ENCODE measurements around the gene GABRQ.

Gene GABRQ

DNA sequence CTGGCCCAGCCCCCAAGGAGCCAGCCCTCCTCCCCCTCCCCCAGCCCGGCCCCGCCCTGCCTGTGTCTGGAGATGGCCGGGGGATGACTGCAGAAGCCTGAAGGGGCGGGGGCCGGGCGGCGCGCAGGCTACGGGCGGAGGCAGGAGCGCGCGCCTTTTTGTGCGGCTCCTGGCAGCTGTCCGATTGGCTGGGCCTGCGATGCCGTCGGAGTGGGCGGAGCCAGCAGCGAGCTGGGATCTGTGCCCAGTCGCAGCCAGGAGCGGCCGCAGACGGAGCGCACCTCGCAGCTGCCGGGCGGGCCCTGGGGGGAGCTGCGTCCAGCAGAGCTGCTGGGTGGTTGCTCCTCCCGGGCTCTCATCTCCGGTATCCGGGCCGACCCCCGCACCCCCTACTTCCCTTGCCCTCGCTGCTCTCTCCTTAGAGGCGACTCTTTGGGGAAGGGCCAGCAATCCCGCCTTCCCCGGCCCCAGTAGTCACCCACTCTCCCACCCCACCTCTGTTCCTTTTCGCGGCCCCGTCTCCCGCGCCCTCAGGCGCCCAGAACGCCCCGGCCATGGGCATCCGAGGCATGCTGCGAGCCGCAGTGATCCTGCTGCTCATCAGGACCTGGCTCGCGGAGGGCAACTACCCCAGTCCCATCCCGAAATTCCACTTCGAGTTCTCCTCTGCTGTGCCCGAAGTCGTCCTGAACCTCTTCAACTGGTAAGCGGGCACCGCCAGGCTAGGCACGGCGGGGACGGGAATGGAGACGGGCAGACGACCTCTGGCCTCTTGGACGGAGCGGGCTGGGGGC lies at the start of gene GABRQ:
GABRQ (plus strand) TSS at position 247 of the 794 bp plus-strand sequence; CDS start at position 555, 308 bp downstream.
- peak; percentile 70 for DNase-seq

DNA sequence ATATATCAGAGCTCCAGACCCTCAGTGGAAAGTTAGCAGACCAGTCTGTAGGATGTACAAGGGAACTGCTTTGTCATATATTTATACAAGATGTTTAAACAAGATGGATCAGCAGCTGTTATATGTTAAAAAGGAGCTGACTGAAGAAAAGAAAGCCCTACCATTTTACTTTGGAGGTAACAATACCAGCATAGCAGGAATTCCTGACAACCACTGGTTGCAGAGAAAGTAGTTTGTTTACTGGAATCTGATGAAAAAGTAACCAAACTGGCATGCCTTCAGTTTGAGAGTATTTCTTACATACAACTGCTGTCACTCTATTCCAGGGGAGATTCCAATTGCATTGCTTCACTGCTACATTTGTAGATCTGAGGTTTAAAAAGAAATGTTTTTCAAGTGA lies 49.5 kb upstream of the GABRQ start:
- no peak for DNase-seq

- DNase-seq = no peak
Measured at GRCh38 chrX:152600853-152601633, 36.7 kb upstream of the GABRQ start.

- DNase-seq = no peak
Measured at GRCh38 chrX:152601848-152602616, 35.7 kb upstream of the GABRQ start.

- DNase-seq = no peak
Measured at GRCh38 chrX:152614791-152615190, 22.9 kb upstream of the GABRQ start.

DNA sequence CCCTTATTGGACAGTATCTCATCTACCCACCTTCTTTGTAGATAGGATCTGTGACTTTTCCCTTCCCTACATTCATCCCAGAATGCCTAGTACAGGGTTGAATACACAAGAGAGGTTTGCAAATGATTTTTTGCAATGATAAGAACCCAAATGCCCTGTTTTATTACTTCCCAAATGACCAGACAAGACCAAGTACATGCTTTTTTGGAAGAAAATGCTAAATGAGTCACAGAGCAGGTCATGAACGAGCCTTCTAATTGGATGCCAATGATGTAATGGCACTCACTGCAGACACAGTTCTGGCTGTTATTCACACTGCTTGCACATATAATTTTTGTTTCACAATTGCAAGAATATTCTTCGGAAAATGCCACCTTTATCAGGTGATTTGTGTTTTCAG lies 17.8 kb upstream of the GABRQ start:
- no peak for DNase-seq

DNA sequence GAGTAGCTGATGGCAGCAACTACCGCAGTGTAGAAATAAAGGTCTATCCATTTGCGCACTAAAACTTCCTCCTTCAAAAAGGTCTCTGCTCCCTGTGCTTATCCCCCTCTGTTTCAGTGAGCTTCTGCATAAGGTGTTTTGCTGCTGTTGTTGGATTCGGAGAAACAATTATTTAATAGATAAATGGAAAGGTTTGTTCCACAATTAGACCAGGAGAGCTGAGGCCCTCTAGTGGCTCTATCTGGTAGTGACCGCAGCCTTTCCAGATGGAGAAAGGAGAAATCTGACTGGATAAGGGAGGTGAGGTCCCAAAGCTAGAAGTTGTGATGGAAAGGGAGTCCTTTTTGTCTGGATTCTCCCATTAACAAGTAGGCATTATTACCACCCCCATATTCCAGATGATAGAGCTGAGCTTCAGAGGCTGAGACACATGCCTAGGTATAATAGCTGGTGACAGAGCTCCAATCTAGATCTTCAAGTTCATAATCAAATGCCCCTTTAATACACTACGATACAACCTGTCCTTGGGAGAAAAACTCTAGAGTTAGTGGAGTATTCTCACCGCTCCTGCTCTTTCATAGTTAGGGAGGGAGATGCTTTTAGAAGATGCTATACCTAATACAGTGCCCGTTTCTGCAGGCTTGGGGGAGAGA lies 5.1 kb upstream of the GABRQ start:
- peak; percentile 27 for DNase-seq

DNA sequence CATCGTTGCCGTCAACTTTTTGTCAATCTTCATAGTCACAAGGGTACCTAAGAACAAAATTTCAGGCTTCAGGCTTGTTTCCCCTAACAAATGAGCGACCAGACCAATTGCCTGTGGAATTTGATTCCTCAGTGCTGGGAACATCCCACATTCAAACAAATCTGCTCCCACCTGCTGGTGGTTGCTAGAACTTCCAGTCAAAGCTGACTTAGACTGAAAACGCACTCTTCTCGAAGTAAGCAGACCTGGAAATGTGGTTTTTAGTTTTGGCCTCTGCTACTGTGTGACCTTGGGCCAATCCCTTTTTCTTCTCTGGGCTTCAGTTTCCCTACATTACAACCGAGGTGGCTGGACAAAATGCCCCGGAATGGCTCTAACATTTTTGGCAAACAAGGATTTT lies 1.8 kb upstream of the GABRQ start:
- DNase-seq = peak; percentile 49

GRCh38 chrX:152638443-152638904 lies 779 bp downstream of the GABRQ start:
- DNase-seq = no peak

GRCh38 chrX:152639426-152639825 lies 1.7 kb downstream of the GABRQ start:
- no peak for DNase-seq

DNA sequence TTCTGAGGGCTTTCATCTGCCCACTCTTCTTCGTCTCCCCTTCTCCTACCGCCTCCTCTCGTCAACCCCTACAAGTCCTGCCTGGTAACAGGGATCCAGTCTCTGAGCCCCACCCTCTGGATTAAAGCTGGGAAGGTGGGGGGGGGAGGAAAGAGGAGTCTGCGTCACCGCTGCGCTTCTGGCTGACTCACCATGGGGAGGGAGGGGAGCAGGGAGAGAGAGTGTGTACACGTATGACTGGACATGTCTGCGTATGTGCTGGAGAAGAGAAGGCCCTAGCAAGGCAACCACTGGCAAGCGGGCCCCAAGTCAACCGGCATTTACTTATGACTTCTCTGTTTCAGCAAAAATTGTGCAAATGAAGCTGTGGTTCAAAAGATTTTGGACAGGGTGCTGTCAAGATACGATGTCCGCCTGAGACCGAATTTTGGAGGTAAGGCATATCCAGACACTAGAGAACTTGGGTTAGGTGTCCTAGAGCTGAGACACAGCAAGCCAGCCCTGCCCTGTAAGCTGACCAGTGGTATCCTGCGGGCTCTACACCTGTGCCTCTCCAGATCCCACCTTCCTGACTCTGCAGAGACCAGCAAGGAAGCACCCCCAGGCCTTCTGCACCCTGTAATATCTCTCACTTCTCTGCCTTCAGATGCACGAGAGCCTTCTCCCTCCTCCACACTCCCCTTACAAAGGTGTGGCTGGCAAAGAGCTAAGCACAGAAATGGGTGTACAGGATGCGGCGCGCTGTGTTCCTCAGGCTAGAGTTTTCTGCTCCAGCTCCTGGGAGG lies 2.5 kb downstream of the GABRQ start:
- peak; percentile 71 for DNase-seq

- no peak for DNase-seq
Measured at GRCh38 chrX:152641256-152641875, 3.7 kb downstream of the GABRQ start.

DNA sequence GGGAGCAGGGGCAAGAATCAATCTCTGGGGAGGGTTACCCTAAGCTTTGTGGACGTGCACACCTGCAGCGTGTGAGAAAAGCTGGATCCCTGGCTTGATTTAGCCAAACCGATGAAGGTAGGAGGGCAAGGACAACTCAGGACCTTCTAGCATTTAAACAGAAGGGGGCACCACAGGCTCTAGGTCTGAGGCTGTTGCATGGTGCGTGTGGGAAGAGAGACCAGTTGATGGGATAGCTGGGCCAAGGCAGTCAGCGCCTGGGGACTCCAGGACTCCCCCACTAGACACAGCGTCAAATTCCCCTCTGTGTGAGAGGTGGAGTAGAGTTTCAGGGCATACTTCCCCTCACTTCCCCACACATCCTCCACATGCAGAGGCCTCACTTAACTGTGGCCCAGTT lies 4.3 kb downstream of the GABRQ start:
- no peak for DNase-seq

GRCh38 chrX:152642931-152643564 lies 5.4 kb downstream of the GABRQ start:
- DNase-seq = no peak

DNA sequence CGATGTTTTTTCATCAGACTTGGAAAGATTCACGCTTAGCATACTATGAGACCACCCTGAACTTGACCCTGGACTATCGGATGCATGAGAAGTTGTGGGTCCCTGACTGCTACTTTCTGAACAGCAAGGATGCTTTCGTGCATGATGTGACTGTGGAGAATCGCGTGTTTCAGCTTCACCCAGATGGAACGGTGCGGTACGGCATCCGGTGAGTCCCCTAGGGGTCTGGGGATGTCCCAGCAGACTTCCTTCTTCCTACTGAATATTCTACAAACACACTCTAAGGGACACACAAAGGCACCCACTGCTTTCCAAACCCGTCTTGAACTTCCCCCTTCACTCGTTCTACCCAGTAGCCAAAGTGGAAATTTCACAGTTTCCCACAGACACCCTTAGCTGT lies 9.3 kb downstream of the GABRQ start:
- no peak for DNase-seq

GRCh38 chrX:152647978-152648377 lies 10.3 kb downstream of the GABRQ start:
- DNase-seq = no peak

GRCh38 chrX:152652060-152652459 lies 14.4 kb downstream of the GABRQ start:
- DNase-seq = no peak

GRCh38 chrX:152652467-152652866 lies 14.8 kb downstream of the GABRQ start:
- DNase-seq = no peak

DNA sequence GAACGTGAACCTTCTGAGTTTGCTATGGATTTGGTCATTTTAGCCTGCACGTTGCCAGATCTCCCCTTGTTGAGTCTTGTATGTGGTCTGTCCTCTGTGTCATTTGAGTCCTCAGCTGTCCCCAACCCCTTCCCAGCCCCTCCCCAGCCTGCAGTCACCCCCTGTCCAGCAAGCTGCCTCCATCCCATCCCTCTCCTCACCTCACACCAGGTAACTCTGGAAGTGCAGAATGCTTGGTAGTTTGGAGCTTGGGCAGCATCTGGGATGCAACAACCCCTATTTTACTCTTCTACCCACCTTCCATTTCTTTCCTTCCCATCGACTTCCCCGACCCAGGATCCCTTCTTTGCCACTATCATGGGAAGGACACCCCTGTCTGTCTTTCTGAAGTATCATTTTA lies 18.4 kb downstream of the GABRQ start:
- DNase-seq = no peak

GRCh38 chrX:152656890-152657289 lies 19.2 kb downstream of the GABRQ start:
- DNase-seq = no peak

GRCh38 chrX:152658302-152658701 lies 20.6 kb downstream of the GABRQ start:
- DNase-seq = no peak
